Measurements from ENCODE around the gene LPO.

Gene LPO

DNA sequence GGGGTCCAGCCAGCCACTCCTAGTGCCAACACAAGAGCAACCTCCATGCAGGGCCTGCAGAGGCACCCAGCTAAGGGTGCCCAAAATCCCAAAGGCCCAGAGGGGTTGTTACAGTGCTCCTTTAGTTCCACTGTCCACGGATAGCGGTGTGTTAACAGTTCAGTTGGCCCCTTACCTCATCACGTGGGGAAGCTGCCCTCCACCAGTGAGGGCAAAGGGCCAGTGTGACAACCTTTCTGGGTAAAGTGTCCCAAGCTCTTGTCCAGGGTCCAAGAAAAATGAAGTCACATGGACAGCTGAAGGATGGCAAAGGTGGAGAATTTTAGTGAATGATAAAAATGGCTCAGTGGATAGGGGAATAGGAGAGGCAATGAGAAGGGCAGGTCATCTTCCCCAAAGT lies 10.7 kb upstream of the LPO start:
- no peaks in the 10 kb centered on the region for H3K9me3 ChIP-seq
- H3K4me3 ChIP-seq: no peak overlapping the region
- H3K4me2 ChIP-seq: no peak overlapping the region
- H3K27ac ChIP-seq: no peak overlapping the region
- H4K20me1 ChIP-seq: no peaks in the 10 kb centered on the region
- no peaks in the 10 kb centered on the region for H3K27me3 ChIP-seq
- H3K36me3 ChIP-seq: no peaks in the 10 kb centered on the region
- H3K4me1 ChIP-seq: peaks cover 13% of the 10 kb centered on the region
- TF ChIP-seq Cebpa-rat (IDR thresholded peaks at IDR 0.05): no peak
- H3K9ac ChIP-seq: no peak overlapping the region

DNA sequence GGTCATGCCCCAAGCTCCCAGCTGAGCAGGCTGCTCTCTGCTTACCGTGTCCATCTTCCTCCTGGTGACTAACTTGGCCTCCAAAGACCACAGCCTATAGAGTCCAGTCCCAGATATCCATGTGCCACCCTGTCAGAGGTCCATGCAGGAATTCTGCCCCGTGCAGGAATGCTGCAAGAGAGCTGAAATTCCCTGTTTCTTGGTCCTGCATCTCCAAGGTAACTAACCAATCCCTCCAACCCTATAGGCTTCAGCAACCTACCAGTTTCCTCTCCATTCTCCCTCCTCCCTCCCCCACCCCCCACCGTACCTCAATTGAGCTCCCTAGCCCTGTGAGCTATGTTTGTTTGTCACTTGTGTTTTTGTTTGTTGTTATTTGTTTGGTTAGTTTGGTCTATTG lies 9.7 kb upstream of the LPO start:
- Histone ChIP-seq H3K4me2 (no peak overlapping the region), H3K9ac (no peak overlapping the region), H3K36me3 (no peaks in the 10 kb centered on the region), H4K20me1 (no peaks in the 10 kb centered on the region), H3K27ac (no peak overlapping the region), H3K4me1 (peaks cover 23% of the 10 kb centered on the region), H3K9me3 (no peaks in the 10 kb centered on the region), H3K4me3 (no peak overlapping the region), H3K27me3 (no peaks in the 10 kb centered on the region)
- TF ChIP-seq Cebpa-rat (IDR thresholded peaks at IDR 0.05): no peak

GRCh38 chr17:58229384-58229783 lies 9.0 kb upstream of the LPO start:
- H3K36me3 ChIP-seq: no peaks in the 10 kb centered on the region
- no peak overlapping the region for H3K4me2 ChIP-seq
- H3K4me3 ChIP-seq: no peak overlapping the region
- H3K9me3 ChIP-seq: no peaks in the 10 kb centered on the region
- H3K27ac ChIP-seq: no peak overlapping the region
- no peaks in the 10 kb centered on the region for H3K27me3 ChIP-seq
- H3K9ac ChIP-seq: no peak overlapping the region
- H4K20me1 ChIP-seq: no peaks in the 10 kb centered on the region
- peaks cover 24% of the 10 kb centered on the region for H3K4me1 ChIP-seq
- no peak for TF ChIP-seq Cebpa-rat (IDR thresholded peaks at IDR 0.05)

GRCh38 chr17:58229881-58230280 lies 8.5 kb upstream of the LPO start:
- Histone ChIP-seq H3K27me3 (no peaks in the 10 kb centered on the region), H3K9ac (no peak overlapping the region), H3K9me3 (no peaks in the 10 kb centered on the region), H3K36me3 (no peaks in the 10 kb centered on the region), H3K27ac (no peak overlapping the region), H3K4me2 (no peak overlapping the region), H3K4me3 (no peak overlapping the region), H3K4me1 (peaks cover 24% of the 10 kb centered on the region), H4K20me1 (no peaks in the 10 kb centered on the region)
- no peak for TF ChIP-seq Cebpa-rat (IDR thresholded peaks at IDR 0.05)

DNA sequence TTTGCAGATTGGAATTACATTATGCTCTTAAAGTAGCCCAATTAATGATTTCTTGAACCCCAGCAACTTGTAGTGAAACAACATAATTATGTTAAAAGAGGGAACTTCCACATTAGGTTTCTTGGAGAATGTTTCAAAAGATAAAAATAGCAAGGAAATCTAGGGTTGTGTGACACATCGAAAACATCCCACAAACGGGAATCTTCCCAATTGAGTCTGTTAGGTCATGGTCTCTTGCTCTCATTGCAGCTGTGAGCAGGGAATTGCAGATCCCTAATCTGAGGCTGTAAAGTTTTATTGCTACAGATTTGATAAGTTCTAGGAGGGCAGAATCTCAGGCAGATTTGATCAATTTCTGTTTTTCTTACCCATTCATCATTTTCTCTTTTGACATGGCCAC lies 6.7 kb upstream of the LPO start:
- H4K20me1 ChIP-seq: no peaks in the 10 kb centered on the region
- H3K4me2 ChIP-seq: peak overlapping the region; percentile 72
- no peaks in the 10 kb centered on the region for H3K27me3 ChIP-seq
- TF ChIP-seq Cebpa-rat (IDR thresholded peaks at IDR 0.05): no peak
- H3K27ac ChIP-seq: no peak overlapping the region
- no peak overlapping the region for H3K9ac ChIP-seq
- H3K9me3 ChIP-seq: no peaks in the 10 kb centered on the region
- H3K4me1 ChIP-seq: peaks cover 24% of the 10 kb centered on the region
- no peak overlapping the region for H3K4me3 ChIP-seq
- no peaks in the 10 kb centered on the region for H3K36me3 ChIP-seq

DNA sequence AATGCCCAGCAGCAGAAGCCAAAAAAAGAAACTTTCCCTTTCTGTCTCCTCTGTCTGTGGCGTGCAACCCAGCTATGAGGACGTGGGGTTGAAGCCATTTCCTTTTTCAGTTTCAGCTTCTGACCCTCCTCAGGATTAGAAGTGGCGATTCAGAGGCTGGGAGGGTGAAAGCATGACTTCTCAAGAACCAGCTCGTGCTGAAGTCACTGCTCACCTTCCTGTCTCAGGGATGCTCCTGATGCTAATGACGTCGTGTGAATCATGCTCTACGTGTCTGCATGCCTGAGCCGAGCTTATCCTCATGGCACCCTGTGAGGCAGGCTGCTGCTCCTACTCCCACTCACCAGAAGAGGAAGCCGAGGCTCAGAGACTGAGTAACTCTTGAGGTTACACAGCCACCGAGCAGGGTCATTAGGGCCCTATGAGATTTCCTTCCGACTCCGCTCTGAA lies 5.7 kb upstream of the LPO start:
- H3K9ac ChIP-seq: no peak overlapping the region
- H3K9me3 ChIP-seq: no peaks in the 10 kb centered on the region
- H3K4me2 ChIP-seq: peak overlapping the region; percentile 72
- H4K20me1 ChIP-seq: no peaks in the 10 kb centered on the region
- no peak for TF ChIP-seq Cebpa-rat (IDR thresholded peaks at IDR 0.05)
- no peaks in the 10 kb centered on the region for H3K36me3 ChIP-seq
- H3K27ac ChIP-seq: no peak overlapping the region
- H3K4me3 ChIP-seq: no peak overlapping the region
- peaks cover 24% of the 10 kb centered on the region for H3K4me1 ChIP-seq
- H3K27me3 ChIP-seq: no peaks in the 10 kb centered on the region

GRCh38 chr17:58233543-58233942 lies 4.8 kb upstream of the LPO start:
- H3K9ac ChIP-seq: no peak overlapping the region
- H4K20me1 ChIP-seq: no peaks in the 10 kb centered on the region
- H3K9me3 ChIP-seq: no peaks in the 10 kb centered on the region
- H3K27me3 ChIP-seq: no peaks in the 10 kb centered on the region
- no peak for TF ChIP-seq Cebpa-rat (IDR thresholded peaks at IDR 0.05)
- no peaks in the 10 kb centered on the region for H3K36me3 ChIP-seq
- no peak overlapping the region for H3K27ac ChIP-seq
- no peak overlapping the region for H3K4me3 ChIP-seq
- H3K4me1 ChIP-seq: peaks cover 24% of the 10 kb centered on the region
- H3K4me2 ChIP-seq: no peak overlapping the region

- peaks cover 24% of the 10 kb centered on the region for H3K4me1 ChIP-seq
Measured at GRCh38 chr17:58234512-58234911, 3.9 kb upstream of the LPO start.

DNA sequence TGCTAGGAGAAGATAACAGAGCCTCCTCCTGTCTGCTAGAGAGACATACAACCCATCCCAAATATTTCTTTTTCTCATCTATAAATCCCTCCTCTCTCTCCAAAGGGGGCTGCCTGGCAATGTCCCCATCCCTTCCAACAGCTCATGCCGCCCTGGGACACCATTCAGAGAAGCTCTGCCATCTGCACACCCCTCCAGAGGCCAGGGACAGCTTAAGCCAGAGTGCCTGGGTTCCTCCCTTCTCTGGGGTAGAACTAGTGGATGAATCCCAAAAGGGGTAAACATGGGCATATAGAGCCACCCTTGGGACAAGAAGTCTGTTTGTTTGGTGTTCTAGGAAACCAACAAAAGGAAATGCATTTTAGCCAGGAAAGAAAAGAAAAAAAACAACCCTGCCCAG lies 2.6 kb upstream of the LPO start:
- Histone ChIP-seq H3K27me3 (no peaks in the 10 kb centered on the region), H3K4me2 (no peak overlapping the region), H3K9me3 (no peaks in the 10 kb centered on the region), H4K20me1 (no peaks in the 10 kb centered on the region), H3K36me3 (no peaks in the 10 kb centered on the region), H3K4me1 (peaks cover 24% of the 10 kb centered on the region), H3K9ac (no peak overlapping the region), H3K4me3 (no peak overlapping the region), H3K27ac (no peak overlapping the region)
- no peak for TF ChIP-seq Cebpa-rat (IDR thresholded peaks at IDR 0.05)

More at GRCh38 chr17:58234512-58234911, 3.9 kb upstream of the LPO start:
- H3K4me3 ChIP-seq: no peak overlapping the region
- TF ChIP-seq Cebpa-rat (IDR thresholded peaks at IDR 0.05): no peak
- no peaks in the 10 kb centered on the region for H4K20me1 ChIP-seq
- H3K9me3 ChIP-seq: no peaks in the 10 kb centered on the region
- no peaks in the 10 kb centered on the region for H3K27me3 ChIP-seq
- H3K4me2 ChIP-seq: no peak overlapping the region
- H3K27ac ChIP-seq: no peak overlapping the region
- H3K36me3 ChIP-seq: no peaks in the 10 kb centered on the region
- H3K9ac ChIP-seq: no peak overlapping the region

DNA sequence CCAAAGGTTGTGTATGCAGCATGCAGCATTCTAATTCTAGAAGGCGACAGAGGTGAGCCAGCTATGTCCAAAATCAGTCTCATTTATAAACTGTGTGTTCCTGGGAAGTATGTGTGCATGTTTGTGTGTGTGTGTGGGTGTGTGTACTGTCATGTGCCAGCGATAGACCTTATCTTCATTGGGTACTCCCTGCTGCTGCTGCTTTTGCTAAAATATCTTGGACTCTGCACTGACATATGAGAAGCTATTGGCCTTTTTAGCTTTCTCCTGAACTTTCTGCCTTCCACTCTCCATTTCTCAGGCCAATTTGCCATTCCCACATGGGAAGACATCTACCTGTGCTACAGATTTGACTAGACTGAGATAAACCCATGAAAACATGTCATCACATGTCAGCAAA lies 2.0 kb upstream of the LPO start:
- Histone ChIP-seq H3K27ac (no peak overlapping the region), H3K36me3 (no peaks in the 10 kb centered on the region), H4K20me1 (no peaks in the 10 kb centered on the region), H3K4me3 (no peak overlapping the region), H3K4me2 (no peak overlapping the region), H3K9ac (no peak overlapping the region), H3K4me1 (peaks cover 24% of the 10 kb centered on the region), H3K27me3 (no peaks in the 10 kb centered on the region), H3K9me3 (no peaks in the 10 kb centered on the region)
- no peak for TF ChIP-seq Cebpa-rat (IDR thresholded peaks at IDR 0.05)

DNA sequence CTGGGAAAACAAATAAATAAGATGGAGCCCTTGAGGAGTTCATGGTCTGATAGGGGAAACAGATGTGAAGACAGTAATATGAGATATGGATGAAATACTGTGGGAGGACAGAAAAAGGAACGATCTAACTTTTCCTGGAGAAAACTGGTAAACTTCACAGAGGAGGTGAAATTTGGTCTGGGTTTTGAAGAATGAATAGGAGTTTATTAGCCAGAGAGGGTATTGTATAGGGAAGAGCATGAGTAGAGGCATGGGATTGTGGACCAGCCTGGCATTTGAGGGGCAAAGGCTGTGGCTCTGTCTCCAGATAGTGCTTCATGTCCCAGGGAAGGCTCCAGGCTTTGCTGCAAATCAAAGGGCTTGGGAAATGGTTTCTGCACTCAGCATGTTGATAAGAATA lies 1.6 kb downstream of the LPO start:
- TF ChIP-seq Cebpa-rat (IDR thresholded peaks at IDR 0.05): no peak
- no peaks in the 10 kb centered on the region for H3K36me3 ChIP-seq
- H3K27me3 ChIP-seq: no peaks in the 10 kb centered on the region

More for the DNA sequence above, 1.6 kb downstream of the LPO start:
- Histone ChIP-seq H3K27ac (no peak overlapping the region), H3K4me2 (no peak overlapping the region), H3K9me3 (no peaks in the 10 kb centered on the region), H3K4me1 (peaks cover 14% of the 10 kb centered on the region), H3K9ac (no peak overlapping the region), H3K4me3 (no peak overlapping the region), H4K20me1 (no peaks in the 10 kb centered on the region)
